GM21423 (cell line): ENCODE data around the gene ZNF839.

Source experiments
- ATAC-seq: cut with Tn5 transposase; IDR thresholded peaks from one replicate; pipeline ENCODE4 v1.9.1; 2021; ENCODE audit warnings: mild to moderate bottlenecking, moderate library complexity; ENCODE audit not compliant: unreplicated experiment

ZNF839 gene

DNA sequence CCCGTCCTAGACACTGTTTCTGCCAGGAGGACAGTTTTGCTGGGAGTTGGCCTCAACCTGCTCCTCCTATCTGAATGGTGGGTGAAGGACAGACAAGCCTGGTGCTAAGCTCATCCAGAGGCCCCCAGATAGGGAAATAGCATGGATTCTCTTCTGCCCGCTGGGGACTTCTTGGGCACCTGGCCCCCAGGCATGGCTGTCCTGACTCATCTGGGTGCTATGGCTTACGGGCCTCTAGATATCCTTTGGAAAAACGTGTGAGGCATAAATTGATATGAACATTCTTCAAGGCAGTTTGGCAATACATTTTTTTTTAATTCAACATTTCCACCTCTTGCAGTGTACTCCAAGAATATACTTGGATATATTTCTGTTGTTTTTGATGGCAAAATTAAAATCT, 51.8 kb downstream of the ZNF839 start:
- ATAC-seq, result no peak

DNA sequence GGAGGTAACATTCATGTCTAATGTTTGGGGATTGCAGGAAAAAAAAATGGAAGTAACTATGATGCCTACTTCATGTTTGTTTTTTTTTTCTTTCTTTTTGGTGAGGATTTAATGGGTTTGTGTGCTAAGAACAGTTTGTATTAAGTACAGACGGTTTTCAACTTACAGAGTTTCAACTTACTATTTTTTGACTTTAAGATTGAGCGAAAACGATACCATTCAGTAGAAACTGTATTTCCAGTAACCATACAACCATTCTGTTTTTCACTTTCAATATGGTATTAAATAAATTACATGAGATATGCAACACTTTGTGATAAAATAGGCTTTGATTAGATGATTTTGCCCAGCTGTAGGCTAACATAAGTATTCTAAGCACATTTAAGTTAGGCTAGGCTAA, 53.6 kb downstream of the ZNF839 start:
- no peak for ATAC-seq

DNA sequence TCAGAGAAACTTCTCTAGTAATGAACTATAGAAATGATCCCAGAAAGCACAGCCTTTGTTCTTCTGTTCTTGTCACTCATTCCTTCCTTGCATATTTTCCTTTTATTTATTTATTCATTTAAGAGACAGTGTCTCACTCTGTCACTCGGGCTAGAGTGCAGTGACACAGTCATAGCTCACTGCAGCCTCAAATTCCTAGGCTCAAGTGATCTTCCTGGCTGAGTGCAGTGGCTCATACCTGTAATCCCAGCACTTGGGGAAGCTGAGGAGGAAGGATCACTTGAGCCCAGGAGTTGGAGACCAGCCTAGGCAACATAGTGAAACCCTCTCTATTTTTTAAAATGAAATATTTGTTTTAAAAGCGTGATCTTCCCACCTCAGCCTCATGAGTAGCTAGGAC, 54.7 kb downstream of the ZNF839 start:
- no peak for ATAC-seq

DNA sequence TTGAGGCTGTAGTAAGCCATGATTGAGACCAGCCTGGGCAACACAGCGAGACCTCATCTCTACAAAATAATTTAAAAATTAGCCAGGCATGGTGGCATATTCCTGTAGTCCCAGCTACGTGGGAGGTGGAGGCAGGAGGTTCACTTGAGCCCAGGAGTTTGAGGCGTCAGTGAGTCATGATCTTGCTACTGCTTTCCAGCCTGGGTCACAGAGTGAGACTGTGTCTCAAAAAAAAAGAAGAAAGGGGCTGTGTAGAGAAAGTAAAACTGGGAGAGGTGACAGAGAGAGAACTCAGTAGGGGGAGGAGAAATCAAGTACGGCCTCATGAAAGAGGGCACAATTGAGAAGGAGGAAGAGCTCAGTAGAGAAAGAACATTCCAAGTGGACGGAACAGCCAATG, 55.6 kb downstream of the ZNF839 start:
- ATAC-seq, result no peak

DNA sequence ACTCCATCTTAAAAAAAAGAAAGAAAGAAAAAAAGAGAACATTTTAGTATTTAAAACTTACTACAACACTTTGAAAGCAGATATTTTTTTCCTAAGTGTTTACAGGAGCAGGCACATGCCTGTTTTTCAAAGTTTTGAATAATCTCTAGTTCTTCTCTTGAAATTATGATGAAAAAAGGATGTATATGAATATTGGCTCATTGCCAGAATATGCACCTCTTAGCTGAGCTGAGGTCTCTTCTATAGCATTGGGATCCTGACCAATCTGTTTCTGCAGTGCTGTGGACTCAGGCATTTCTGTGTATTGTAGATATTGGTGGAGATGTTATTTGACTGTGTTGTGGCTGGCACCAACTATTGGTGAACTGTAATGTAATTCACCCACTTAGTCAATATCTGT, 58.1 kb downstream of the ZNF839 start:
- ATAC-seq, result no peak

DNA sequence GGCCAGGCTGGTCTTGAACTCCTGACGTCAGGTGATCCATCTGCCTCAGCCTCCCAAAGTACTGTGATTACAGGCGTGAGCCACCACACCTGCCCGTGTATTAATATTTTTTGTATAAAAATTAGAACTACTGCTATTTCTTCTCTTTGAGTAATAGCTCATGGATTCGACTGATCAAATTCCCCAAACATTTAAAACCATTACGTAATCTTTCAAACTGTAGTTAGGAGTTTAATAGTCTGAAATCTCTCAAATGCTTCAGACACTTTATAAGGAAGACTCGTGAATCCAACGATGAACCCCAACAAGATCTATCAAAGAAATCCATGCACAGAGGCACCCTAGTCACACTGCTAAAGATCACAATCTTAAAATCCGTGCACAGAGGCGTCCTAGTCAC, 59.3 kb downstream of the ZNF839 start:
- no peak for ATAC-seq

DNA sequence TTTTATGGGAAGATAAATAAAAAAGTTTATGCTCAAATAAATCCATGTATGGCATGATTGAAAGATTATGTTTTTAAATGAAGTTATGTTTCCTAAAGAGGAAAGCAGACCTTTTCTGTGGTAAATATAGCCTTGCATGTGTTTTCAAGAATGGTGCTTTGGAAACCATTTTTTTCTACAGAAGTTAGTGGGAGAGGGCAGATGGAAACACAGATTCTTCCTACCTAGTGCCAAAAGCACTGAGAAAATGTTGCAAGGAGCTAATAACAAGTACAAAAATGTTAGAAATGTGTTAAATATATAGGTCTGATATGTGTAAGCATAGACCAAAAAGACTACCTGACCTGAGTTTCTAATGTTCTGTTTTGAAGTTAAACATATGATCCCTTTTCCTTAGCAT, 67.5 kb downstream of the ZNF839 start:
- no peak for ATAC-seq

DNA sequence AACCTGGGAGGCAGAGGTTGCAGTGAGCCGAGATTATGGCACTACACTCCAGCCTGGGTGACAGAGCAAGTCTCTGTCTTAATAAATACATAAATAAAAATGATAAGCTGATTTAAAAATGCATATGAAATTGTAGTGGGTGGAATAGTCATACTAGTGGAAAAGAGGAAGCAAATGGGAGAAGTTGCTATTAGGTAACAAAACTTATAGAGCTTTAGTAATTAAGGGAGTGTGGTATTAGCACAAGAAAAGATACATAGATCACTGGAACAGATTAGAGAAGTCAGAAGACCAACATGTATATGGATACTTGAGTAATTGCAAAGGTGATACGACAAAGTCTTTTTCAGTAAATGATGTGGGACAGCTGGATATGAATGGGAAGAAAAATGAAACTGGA, 69.7 kb downstream of the ZNF839 start:
- ATAC-seq, result no peak

DNA sequence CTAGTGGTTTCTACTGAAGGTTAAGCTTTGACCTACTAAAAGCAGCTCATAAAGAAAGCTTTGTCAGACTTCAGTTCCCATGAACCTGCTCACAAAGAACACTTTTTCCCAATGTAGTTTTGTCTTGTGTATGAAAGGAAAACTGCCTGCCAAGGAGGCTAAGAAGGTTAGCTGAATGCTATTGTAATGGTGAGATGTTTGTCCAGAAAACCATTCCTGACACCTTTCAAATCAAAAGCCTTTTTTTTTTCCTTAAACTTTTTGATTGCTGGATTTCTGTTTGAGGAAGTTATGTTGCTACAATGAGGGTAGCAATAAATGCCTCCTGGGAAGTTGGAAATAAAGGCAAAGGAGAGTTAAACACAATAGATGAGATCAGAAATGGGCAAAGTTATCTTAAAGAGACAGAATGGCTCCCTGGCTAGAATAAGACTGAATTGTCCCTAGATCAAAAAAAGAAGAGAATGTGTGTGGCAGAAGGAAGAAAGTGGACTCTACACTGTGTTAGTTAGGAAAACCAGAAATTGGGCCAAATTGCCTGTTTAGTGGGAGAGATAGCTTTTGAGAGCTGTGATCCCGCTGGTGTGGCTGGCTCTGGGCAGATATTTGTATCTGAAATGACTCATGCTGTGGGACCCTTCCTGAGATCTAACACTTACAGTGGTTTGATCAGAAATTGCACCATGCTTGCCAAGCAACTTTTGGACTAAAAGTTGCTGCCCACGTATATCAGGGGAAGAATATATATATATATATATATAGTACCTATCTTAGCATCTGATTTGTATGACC, 70.7 kb downstream of the ZNF839 start:
- ATAC-seq, result no peak
